Osteocyte (in vitro differentiated cells): ENCODE data around the gene CELF4. TPM values are rescaled to one million over a fixed set of nuclear protein-coding genes. Genes with fewer than 3 reads are reported as not detected.

Experiments used
- DNase-seq: peaks from one replicate; pipeline ENCODE4 v3.0.0; 2021; ENCODE audit warnings: mixed read lengths; ENCODE audit not compliant: unreplicated experiment; ENCODE audit errors: extremely low spot score
- H3K27ac Mint-ChIP-seq: one replicate; pipeline ENCODE4 v1.8.0; 2021; ENCODE audit warnings: mild to moderate bottlenecking, mixed read lengths; ENCODE audit not compliant: unreplicated experiment
- H3K27me3 Mint-ChIP-seq: one replicate; pipeline ENCODE4 v1.8.0; 2021; ENCODE audit warnings: mixed read lengths; ENCODE audit not compliant: unreplicated experiment
- H3K36me3 Mint-ChIP-seq: one replicate; pipeline ENCODE4 v1.8.0; 2021; ENCODE audit warnings: mixed read lengths; ENCODE audit not compliant: unreplicated experiment
- H3K4me1 Mint-ChIP-seq: one replicate; pipeline ENCODE4 v1.8.0; 2021; ENCODE audit warnings: mixed read lengths; ENCODE audit not compliant: unreplicated experiment
- H3K4me3 Mint-ChIP-seq: one replicate; pipeline ENCODE4 v1.8.0; 2021; ENCODE audit warnings: mild to moderate bottlenecking, moderate library complexity, mixed read lengths; ENCODE audit not compliant: unreplicated experiment
- H3K9me3 Mint-ChIP-seq: one replicate; pipeline ENCODE4 v1.8.0; 2021; ENCODE audit warnings: mixed read lengths; ENCODE audit not compliant: unreplicated experiment
- total RNA-seq: library from RNA; stranded (reverse); gene quantifications from 2 replicates; pipeline ENCODE4 v1.2.1, GENCODE V29; 2021
- TF ChIP-seq, protein P1 (sequence below): fragments of 200-600 bp; sonication (generic); IDR thresholded peaks from 2 replicates; pipeline ENCODE4 v1.5.0; 2021; ENCODE audit warnings: antibody characterized with exemption, mild to moderate bottlenecking, moderate library complexity

Gene CELF4
- total RNA-seq, 1 donor from 2014 or later: not detected

DNA sequence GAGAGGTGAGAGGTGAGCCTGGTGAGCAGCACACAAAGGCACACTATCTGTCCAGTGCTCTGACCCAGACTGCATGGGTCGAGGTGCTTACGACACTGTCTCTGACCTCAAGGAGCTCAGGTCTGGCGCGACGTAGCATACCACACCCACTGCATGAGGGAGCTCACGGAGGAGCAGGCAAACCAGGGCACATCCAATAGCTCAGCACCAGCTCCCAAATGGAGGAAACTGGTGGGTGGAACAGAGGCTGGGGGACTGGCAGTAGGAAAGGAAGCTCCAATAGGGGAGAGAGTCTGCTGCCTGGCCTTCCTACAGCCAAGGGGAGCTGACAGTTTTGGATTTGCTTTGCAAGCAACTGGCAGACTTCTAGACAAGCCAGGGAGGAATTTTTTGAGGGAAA, 36.3 kb downstream of the CELF4 start:
- no peak overlapping the region for H3K4me3 Mint-ChIP-seq
- no peaks in the 10 kb centered on the region for H3K9me3 Mint-ChIP-seq

DNA sequence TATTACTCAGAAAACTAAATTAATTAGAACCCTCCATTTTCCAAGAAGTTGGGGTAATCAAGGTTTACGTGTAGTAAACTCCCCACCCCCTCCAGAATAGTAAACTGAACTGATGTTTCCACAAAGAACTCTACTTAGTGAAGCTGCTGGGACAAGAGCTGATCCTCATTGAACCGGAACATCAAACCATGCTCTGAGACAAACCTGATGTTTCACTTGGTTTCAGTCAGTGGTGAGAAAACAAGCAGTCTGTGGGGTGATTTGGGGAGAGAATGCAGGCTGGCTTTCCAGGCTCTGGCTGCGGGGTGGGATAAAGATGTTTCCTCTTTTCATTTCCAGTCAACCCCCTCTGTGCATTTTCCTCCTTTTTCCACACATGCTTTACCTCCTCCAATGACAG, 38.2 kb downstream of the CELF4 start:
- Mint-ChIP-seq H3K9me3 (no peaks in the 10 kb centered on the region), H3K27me3 (peaks cover 45% of the 10 kb centered on the region), H3K27ac (no peak overlapping the region), H3K4me1 (peaks cover 2% of the 10 kb centered on the region), H3K36me3 (no peaks in the 10 kb centered on the region), H3K4me3 (no peak overlapping the region)
- no peak for DNase-seq
- TF ChIP-seq, protein P1, sequence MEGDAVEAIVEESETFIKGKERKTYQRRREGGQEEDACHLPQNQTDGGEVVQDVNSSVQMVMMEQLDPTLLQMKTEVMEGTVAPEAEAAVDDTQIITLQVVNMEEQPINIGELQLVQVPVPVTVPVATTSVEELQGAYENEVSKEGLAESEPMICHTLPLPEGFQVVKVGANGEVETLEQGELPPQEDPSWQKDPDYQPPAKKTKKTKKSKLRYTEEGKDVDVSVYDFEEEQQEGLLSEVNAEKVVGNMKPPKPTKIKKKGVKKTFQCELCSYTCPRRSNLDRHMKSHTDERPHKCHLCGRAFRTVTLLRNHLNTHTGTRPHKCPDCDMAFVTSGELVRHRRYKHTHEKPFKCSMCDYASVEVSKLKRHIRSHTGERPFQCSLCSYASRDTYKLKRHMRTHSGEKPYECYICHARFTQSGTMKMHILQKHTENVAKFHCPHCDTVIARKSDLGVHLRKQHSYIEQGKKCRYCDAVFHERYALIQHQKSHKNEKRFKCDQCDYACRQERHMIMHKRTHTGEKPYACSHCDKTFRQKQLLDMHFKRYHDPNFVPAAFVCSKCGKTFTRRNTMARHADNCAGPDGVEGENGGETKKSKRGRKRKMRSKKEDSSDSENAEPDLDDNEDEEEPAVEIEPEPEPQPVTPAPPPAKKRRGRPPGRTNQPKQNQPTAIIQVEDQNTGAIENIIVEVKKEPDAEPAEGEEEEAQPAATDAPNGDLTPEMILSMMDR: no peak

More for the DNA sequence above, 36.3 kb downstream of the CELF4 start:
- TF ChIP-seq, protein P1: no peak
- Mint-ChIP-seq H3K4me1 (peaks cover 2% of the 10 kb centered on the region), H3K27me3 (peaks cover 40% of the 10 kb centered on the region), H3K27ac (no peak overlapping the region), H3K36me3 (no peaks in the 10 kb centered on the region)
- no peak for DNase-seq

DNA sequence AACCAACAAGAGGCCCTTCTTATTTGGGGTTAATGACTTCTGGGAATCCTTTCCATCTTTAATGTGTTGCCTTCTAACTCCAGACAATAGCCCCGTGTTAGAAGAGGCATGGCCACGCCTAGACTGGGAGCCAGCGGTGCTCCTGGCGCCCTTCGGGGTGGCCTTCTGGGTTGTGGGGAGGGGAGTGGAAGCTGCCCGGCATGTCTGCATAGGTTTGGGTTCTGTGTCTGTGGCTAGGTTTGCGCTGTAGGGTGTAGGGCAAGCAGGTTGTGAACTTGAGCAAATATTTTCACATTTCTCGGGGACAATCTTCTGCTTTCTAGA, 40.4 kb downstream of the CELF4 start:
- H3K4me3 Mint-ChIP-seq: no peak overlapping the region
- H3K27me3 Mint-ChIP-seq: peaks cover 47% of the 10 kb centered on the region
- no peak overlapping the region for H3K27ac Mint-ChIP-seq
- DNase-seq: no peak
- peaks cover 2% of the 10 kb centered on the region for H3K4me1 Mint-ChIP-seq
- TF ChIP-seq, protein P1: no peak
- no peaks in the 10 kb centered on the region for H3K36me3 Mint-ChIP-seq
- H3K9me3 Mint-ChIP-seq: no peaks in the 10 kb centered on the region

DNA sequence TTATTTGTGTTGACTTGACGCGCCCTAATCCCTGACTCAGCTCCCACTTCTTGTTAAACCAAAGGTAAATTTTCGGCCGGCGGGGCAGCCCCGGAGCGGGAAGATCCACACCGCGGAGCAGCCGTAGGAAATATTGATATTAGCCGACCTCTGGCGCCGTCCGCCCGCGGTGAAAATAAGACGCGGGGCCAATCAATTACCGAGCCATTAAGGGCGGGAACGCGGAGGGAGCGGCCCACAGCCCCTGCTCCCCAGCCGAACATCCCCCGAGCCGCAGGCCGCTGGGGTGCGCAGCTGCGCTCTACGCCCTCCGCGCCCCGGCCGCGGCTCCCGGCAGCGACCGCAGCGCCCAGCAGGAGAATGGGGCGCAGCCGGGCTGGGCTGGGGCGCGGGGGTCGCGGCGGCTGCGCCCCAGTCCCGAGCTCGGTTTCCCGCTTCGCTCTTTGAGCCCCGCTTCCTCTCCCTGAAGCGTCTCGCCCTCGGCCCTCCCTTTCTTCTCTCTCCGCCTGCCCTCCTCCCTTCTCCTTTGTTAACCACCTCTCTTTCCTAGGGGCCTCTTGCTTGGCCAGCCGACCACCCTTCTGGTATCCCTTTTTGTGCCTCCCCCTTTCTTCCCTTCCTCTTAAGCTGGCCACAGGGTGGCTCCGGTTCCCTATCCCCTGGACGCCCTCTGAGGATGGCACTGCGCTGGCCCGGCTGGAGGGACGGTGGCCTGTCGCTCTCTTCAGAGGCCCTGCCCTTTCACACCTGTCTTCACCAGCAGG, 40.9 kb downstream of the CELF4 start:
- TF ChIP-seq, protein P1: no peak
- Mint-ChIP-seq H3K4me3 (no peak overlapping the region), H3K4me1 (peaks cover 2% of the 10 kb centered on the region), H3K27ac (no peak overlapping the region), H3K9me3 (no peaks in the 10 kb centered on the region), H3K27me3 (peaks cover 47% of the 10 kb centered on the region), H3K36me3 (no peaks in the 10 kb centered on the region)
- DNase-seq: no peak

DNA sequence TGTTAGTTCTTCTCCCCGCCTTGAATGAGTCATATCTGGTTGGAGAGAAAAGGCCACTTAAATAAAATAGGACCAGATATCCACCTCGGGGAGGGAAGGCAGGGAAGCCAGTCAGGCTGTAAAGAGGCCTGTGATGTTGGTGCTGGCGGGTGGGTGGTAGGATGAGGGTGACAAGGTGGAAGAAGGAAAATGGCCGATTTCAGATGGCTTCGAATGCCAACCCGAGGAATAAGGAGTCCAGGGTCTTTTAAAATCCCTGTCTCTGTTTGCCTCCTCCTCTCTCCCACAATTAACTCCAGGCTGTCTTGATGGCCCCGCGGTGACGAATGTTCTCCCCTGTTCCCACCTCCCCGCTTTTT, 41.5 kb downstream of the CELF4 start:
- Mint-ChIP-seq H3K27ac (no peak overlapping the region), H3K4me3 (no peak overlapping the region)

More for the DNA sequence above, 41.5 kb downstream of the CELF4 start:
- Mint-ChIP-seq H3K27me3 (peaks cover 46% of the 10 kb centered on the region), H3K4me1 (peaks cover 2% of the 10 kb centered on the region), H3K36me3 (no peaks in the 10 kb centered on the region), H3K9me3 (no peaks in the 10 kb centered on the region)
- no peak for DNase-seq
- TF ChIP-seq, protein P1: no peak
